SKM-1 (cell line): ENCODE measurements around the gene DENND1A.

Experiments used
- DNase-seq: peaks from one replicate; lab custom pipeline; 2025; ENCODE audit not compliant: unreplicated experiment; lab: John Stamatoyannopoulos, UW

Gene DENND1A

GRCh38 chr9:123695386-123695785, 234.5 kb downstream of the DENND1A start:
- DNase-seq = no peak

- DNase-seq = no peak
These were observed 238.1 kb downstream of the DENND1A start for GRCh38 chr9:123691765-123692303.

GRCh38 chr9:123689701-123690428, 240.1 kb downstream of the DENND1A start:
- no peak for DNase-seq

- DNase-seq = no peak
These were observed 242.6 kb downstream of the DENND1A start for GRCh38 chr9:123687246-123687751.

- DNase-seq = no peak
These were observed 243.1 kb downstream of the DENND1A start for GRCh38 chr9:123686829-123687192.

GRCh38 chr9:123686131-123686828, 243.6 kb downstream of the DENND1A start:
- no peak for DNase-seq

- DNase-seq = no peak
These were observed 244.3 kb downstream of the DENND1A start for GRCh38 chr9:123685489-123686083.

- DNase-seq = no peak
These were observed 245.4 kb downstream of the DENND1A start for GRCh38 chr9:123684393-123685149.

- DNase-seq = no peak
These were observed 247.2 kb downstream of the DENND1A start for GRCh38 chr9:123682746-123683145.

- DNase-seq = no peak
These were observed 249.6 kb downstream of the DENND1A start for GRCh38 chr9:123680352-123680751.

GRCh38 chr9:123679330-123679987, 250.5 kb downstream of the DENND1A start:
- no peak for DNase-seq

GRCh38 chr9:123678878-123679329, 251.0 kb downstream of the DENND1A start:
- no peak for DNase-seq

GRCh38 chr9:123678038-123678877, 251.7 kb downstream of the DENND1A start:
- no peak for DNase-seq

GRCh38 chr9:123676869-123677268, 253.1 kb downstream of the DENND1A start:
- no peak for DNase-seq

GRCh38 chr9:123669346-123669745, 260.6 kb downstream of the DENND1A start:
- DNase-seq = no peak

GRCh38 chr9:123663529-123663928, 266.4 kb downstream of the DENND1A start:
- DNase-seq = no peak

GRCh38 chr9:123662057-123662776, 267.7 kb downstream of the DENND1A start:
- DNase-seq = no peak

- DNase-seq = no peak
These were observed 269.0 kb downstream of the DENND1A start for GRCh38 chr9:123660691-123661466.
